Smooth muscle cell of the brain vasculature (primary cell): ENCODE results near the gene EDDM3A.
"Not testable (repeated sequence)": the region's sequence is repeated elsewhere in the genome, so short reads cannot be mapped to it uniquely, and the experiment has no call there.

ENCODE experiments used
- DNase-seq: peaks from one replicate; pipeline ENCODE4 v3.0.0-alpha.2; 2012; ENCODE audit warnings: low read depth, low spot score

The EDDM3A gene

GRCh38 chr14:20732979-20733635, 12.6 kb upstream of the EDDM3A start:
- no peak for DNase-seq

GRCh38 chr14:20733684-20734429, 11.8 kb upstream of the EDDM3A start:
- DNase-seq, result no peak

- DNase-seq, result no peak
These were observed 11.3 kb upstream of the EDDM3A start for GRCh38 chr14:20734430-20734806.

- DNase-seq, result not testable (repeated sequence)
These were observed 7.4 kb upstream of the EDDM3A start for GRCh38 chr14:20738292-20738691.

- DNase-seq, result no peak
These were observed 3.6 kb upstream of the EDDM3A start for GRCh38 chr14:20742132-20742531.

- DNase-seq, result no peak
These were observed 2.1 kb upstream of the EDDM3A start for GRCh38 chr14:20743556-20743955.

- no peak for DNase-seq
These were observed 879 bp downstream of the EDDM3A start for GRCh38 chr14:20746566-20746965.

- DNase-seq, result no peak
These were observed 2.8 kb downstream of the EDDM3A start for GRCh38 chr14:20748439-20748838.

GRCh38 chr14:20750194-20750593, 4.5 kb downstream of the EDDM3A start:
- no peak for DNase-seq

- no peak for DNase-seq
These were observed 6.4 kb downstream of the EDDM3A start for GRCh38 chr14:20751963-20752562.

- DNase-seq, result no peak
These were observed 8.6 kb downstream of the EDDM3A start for GRCh38 chr14:20754308-20754707.

GRCh38 chr14:20755037-20755436, 9.3 kb downstream of the EDDM3A start:
- no peak for DNase-seq

- DNase-seq, result no peak
These were observed 12.3 kb downstream of the EDDM3A start for GRCh38 chr14:20757965-20758364.

- DNase-seq, result not testable (repeated sequence)
These were observed 13.8 kb downstream of the EDDM3A start for GRCh38 chr14:20759465-20759864.

- DNase-seq, result no peak
These were observed 15.3 kb downstream of the EDDM3A start for GRCh38 chr14:20760950-20761349.

GRCh38 chr14:20768593-20768892, 22.9 kb downstream of the EDDM3A start:
- no peak for DNase-seq

GRCh38 chr14:20769421-20769820, 23.7 kb downstream of the EDDM3A start:
- DNase-seq, result no peak

- DNase-seq, result no peak
These were observed 27.0 kb downstream of the EDDM3A start for GRCh38 chr14:20772650-20773049.

GRCh38 chr14:20774258-20774824, 28.7 kb downstream of the EDDM3A start:
- no peak for DNase-seq

- no peak for DNase-seq
These were observed 29.4 kb downstream of the EDDM3A start for GRCh38 chr14:20775043-20775442.

GRCh38 chr14:20775901-20776300, 30.2 kb downstream of the EDDM3A start:
- DNase-seq, result no peak

GRCh38 chr14:20781803-20782202, 36.1 kb downstream of the EDDM3A start:
- DNase-seq, result no peak
